NCI-H446 (cell line): ENCODE measurements around the gene CDK6.

Experiments
- DNase-seq, 2 experiments: peaks; one replicate each; lab custom pipeline; 2025; lab: John Stamatoyannopoulos, UW

The CDK6 gene

DNA sequence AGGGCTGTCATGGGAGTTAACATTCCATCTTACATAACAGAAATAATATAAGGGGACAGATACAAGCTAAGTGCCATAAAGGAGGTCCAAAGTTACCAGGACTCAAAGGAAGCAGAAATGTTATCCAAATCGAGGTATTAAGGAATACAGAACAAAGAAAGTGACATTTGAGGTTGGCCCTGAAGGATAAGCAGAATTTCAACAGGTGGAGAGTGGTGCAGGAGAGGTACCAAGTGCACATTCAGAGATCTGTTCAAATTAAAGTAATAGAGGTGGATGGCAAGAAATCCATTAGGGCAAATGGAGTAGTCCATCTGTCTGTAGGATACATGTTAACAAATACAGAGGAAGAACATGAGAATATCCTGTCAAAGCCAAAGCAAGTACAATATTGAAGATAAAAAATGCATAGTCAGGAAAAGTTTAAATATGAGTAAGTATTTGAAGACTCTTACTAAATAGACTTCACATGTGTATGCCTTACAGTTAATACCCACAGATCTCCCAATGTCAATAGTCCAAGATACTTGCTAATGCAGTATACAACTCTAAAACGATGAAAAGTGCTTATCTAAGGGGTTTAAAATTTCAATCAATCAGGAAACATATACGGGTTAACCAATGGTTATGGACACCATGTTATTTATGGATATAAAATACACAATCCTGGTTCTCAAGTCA is 10.0 kb downstream of the CDK6 start:
- no peak for DNase-seq

DNA sequence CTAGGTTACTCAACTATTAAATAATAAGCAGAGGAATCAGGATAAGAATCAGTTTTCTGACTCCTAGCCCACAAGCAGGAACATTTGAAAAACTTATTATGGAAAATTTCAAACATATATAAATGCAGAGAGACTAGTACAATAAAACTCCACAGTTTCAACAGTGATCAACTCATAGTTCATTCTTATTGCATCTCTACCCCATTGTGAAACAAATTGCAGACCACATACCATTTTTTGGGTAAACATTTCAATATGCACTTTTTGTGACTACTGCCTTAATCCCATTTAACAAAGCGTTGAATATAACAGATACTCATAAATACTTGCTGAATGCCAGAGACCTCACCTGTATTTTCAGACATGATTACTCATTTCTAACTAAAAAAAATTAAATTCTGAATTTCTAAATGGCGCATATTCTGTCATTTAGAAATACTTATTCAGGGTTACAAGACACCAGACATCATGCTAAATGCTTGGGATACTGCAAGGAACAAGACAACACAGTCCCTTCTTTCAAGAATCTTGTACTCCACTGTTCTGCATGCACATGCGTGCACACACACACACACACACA is 11.4 kb downstream of the CDK6 start:
- no peak for DNase-seq

DNA sequence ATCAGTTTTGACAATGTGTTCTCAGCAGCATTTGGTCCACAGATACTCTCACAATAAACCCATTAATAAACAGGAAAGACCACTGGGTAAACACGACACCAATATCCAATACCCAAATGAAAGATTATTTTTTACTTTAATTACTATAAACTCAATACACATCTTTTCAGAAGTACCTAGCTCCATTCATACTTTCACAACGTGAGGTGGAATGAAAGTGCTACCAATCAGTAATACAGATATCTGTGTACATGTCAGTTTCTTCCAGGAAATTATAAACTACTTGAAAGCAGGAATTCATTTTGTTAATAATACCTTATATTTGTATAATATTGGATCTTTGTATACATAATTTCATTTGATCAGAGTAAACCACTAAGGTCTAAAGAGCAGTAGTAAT is 11.9 kb downstream of the CDK6 start:
- no peak for DNase-seq

DNA sequence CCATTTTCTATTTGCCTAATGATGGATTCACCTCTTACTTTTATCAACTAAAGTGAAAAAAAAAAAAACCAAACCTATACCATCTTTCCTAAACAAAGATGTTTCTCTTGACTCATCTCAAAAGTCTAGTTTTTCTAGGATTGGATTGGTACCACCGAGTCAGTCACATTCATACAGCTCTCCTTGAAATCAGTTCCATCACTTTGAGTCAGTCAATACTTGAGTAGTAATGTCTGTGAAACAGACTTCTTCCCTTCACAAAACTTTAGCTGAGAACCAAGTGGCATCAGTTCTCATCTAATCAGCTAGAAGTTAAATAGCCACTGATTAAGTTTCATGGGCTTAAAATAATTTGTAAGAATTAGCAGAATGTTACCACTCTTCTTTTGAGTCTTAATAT is 13.3 kb downstream of the CDK6 start:
- no peak for DNase-seq

GRCh38 chr7:92820191-92820590 is 16.2 kb downstream of the CDK6 start:
- DNase-seq, result no peak

DNA sequence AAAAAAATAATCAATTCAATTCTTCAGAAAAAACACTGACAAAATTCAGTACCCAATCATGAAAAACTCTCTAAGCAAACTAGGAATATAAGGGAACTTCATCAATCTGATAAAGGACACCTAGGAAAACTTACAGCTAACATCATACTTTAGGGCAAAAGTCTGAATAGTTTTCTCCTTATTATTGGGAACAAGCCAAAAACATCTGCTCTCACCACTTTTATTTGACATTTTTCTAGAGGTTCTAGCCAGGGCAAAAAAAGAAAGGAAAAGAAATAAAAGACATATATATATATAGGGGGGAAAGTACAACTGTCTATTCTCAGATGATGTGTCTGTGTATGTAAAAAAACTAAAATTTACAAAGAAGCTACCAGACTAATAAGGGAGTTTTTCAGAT is 19.0 kb downstream of the CDK6 start:
- no peak for DNase-seq

DNA sequence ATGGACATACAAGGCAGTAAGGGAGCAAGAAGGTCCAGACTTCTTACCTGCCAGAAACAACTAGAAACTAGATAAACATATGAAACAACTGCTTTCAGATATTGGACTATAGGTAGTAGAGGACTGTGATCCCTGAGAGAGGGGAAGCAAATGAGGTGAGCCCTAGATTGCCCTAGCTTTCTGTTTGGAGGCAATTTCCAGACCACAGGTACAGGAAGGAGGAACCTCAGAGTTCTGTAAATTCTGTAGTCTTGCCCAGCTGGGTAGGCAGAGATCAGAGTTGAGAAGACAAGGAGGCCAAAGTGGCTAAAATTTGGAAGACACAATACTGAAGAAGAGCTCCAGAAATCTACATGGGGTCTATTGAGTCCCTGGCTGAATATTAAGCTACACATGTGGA is 21.0 kb downstream of the CDK6 start:
- no peak for DNase-seq

DNA sequence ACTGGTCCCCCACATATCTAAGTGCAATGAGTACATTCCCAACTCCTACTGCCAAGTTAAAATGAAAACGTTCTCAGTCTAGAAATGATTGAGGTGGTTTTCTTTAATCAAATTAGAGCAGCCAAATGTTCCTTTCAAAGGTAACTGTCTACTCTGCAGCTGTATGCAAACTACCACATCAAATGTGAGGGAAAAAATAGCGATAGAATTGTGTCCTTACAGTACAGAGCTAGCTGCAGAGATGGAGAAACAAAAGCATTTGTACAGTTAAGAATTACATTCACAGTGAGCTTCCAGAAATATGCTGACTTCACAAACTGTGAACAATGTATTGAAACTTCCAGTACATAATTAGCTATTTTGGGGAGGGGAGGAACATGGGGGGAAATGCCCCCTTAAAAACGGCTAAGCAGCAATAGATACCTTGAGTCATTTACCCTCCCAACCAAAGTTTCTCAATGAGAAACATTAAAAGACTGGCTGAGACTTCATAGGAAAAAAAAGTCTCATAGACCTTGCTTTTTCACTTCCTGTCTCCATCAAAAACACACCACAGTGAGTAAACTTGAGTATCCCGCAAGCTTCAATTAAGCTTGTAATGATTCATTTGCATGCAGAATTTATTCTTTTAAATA is 22.9 kb downstream of the CDK6 start:
- DNase-seq, result no peak

- DNase-seq, result no peak
These were observed 25.2 kb downstream of the CDK6 start for GRCh38 chr7:92811158-92811557.

GRCh38 chr7:92809760-92810573 is 26.4 kb downstream of the CDK6 start:
- peak in 1 of 2 experiments; percentile 30 for DNase-seq

DNA sequence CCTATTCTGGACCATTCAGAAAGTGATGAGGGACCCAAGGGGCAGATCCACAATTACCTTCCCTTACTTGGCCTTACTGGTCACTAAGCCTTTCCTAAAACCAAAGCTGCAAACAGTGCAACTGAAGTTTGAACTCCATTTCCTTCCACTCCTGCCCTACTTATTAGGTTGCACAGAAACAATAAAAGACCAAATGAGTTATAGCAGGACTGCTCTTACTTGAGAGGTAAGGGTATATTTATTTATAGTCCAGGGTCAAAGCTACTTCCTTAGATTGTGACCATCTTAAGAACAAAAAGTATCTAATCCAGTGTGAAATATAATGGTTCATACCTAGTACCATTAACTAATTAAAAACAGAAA is 27.0 kb downstream of the CDK6 start:
- DNase-seq, result no peak

- DNase-seq, result no peak
These were observed 27.7 kb downstream of the CDK6 start for GRCh38 chr7:92808635-92809034.

GRCh38 chr7:92808006-92808405 is 28.4 kb downstream of the CDK6 start:
- no peak for DNase-seq

- no peak for DNase-seq
These were observed 29.9 kb downstream of the CDK6 start for GRCh38 chr7:92806496-92806895.

DNA sequence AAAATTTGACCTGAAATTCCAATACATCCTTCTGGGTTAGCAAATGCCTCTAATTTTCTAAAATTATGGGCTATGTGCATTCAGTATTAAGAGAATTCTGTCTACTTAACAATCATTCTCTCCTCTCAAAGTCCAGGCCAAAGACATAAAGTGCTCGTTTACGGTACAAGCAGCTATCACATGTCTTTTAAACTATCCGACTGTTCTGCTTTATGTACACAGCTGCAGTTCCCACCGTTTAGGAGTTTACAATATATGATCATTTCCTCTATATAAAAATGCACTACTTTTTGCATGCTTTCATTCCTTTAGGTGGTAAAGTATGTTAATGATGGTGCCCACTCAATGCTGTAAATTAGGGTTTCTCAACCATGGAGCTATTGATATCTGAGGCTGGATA is 34.0 kb downstream of the CDK6 start:
- no peak for DNase-seq

GRCh38 chr7:92799446-92800211 is 36.7 kb downstream of the CDK6 start:
- no peak for DNase-seq

DNA sequence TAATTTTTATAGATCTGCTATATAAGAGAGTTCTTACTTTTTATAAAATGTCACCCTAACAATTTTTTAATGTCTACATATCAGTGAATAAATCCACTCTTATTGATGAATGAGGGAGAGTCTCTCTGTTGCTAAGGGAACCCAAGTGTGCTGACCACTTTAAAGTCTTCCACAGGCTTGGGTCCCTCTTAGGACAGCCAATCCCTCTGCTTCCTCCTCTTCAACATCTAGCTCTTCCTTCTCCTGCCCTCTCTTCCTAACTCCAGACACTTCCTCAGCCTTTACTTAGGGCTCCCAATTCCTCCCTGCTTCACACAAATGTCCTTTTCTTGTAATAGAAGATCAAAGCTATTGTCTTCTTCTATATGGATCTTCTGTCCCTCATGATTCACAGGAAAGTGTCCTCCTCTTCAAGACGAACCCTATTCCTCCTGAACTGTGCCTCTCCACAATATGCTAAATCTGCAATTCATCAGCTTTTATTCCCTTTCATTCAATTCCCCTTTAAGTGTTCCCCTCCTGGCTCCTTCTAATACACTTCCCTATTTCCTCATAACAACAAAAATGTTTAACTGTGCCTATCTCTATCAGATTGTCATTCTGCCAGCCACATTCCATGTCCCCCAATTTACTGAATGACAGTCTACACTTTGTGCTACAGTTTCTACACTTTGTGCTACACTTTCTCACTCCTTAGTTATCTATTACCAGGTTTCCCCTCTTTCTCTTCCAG is 37.7 kb downstream of the CDK6 start:
- DNase-seq, result no peak

- DNase-seq, result peak in 1 of 2 experiments; percentile 16
These were observed 38.7 kb downstream of the CDK6 start for GRCh38 chr7:92797693-92798092.

DNA sequence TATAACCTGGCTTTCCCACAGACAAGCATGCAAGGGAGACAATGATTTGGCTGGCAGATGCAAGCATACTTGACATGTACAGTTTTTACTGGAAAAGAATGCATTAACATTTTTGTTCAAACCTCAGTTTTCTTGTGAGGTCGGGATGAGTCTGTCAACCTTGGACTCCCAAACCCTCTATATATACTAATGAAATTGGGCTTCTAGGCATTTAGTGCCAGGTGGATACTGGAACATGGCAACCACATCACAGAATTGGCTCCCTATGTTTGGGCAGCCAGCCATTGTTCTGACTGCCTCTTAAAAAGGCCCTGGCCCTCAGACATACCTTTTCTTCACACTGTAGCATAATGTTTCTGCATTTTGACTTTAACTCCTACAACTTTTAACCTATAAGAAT is 39.1 kb downstream of the CDK6 start:
- DNase-seq, result peak in 1 of 2 experiments; percentile 31

GRCh38 chr7:92794831-92795230 is 41.5 kb downstream of the CDK6 start:
- DNase-seq, result peak in 1 of 2 experiments; percentile 9

DNA sequence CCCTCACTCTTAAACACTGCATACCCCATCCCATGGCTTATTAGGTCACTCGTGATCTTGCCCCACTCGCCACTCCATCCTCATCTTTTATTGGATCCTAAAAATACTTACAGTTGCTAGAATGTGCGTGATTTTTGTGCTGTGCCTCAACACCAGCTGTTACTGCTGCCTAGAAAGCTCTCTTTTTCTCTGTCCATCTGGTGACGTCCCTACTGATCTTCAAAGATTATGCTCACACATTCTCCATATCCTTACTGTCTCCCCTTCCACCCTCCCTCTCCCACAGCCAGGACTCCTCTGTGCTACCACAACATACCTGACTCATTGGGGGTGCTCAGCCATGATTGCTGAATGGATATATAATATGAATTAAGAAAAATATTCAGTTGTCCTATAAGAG is 42.0 kb downstream of the CDK6 start:
- DNase-seq, result peak in 1 of 2 experiments; percentile 28
